Midbrain (tissue), 1 donor: ENCODE data around the gene SRPK1.

Experiments used
- DNase-seq: peaks from one replicate; lab custom pipeline; 2025; lab: John Stamatoyannopoulos, UW

SRPK1 gene

GRCh38 chr6:35817515-35817914 is 103.4 kb downstream of the SRPK1 start:
- no peak for DNase-seq

- no peak for DNase-seq
Measured at GRCh38 chr6:35811699-35811995, 109.3 kb downstream of the SRPK1 start.

GRCh38 chr6:35810971-35811698 is 109.8 kb downstream of the SRPK1 start:
- DNase-seq: no peak

GRCh38 chr6:35809809-35810208 is 111.1 kb downstream of the SRPK1 start:
- DNase-seq: no peak

- DNase-seq: no peak
Measured at GRCh38 chr6:35808688-35809087, 112.2 kb downstream of the SRPK1 start.

- DNase-seq: peak; percentile 4
Measured at GRCh38 chr6:35804996-35805736, 115.7 kb downstream of the SRPK1 start, which contains the start of gene LHFPL5. LHFPL5 (plus strand) TSS chr6:35805352; CDS start chr6:35805671, 319 bp downstream.

- no peak for DNase-seq
Measured at GRCh38 chr6:35801148-35801547, 119.8 kb downstream of the SRPK1 start.

GRCh38 chr6:35798706-35799105 is 122.2 kb downstream of the SRPK1 start:
- DNase-seq: no peak

GRCh38 chr6:35797837-35798526 is 122.9 kb downstream of the SRPK1 start:
- no peak for DNase-seq

GRCh38 chr6:35796236-35796635 is 124.7 kb downstream of the SRPK1 start:
- no peak for DNase-seq

- DNase-seq: no peak
Measured at GRCh38 chr6:35795453-35796071, 125.3 kb downstream of the SRPK1 start.

GRCh38 chr6:35794536-35795452 is 126.1 kb downstream of the SRPK1 start:
- no peak for DNase-seq

- DNase-seq: no peak
Measured at GRCh38 chr6:35790683-35791082, 130.2 kb downstream of the SRPK1 start.

- no peak for DNase-seq
Measured at GRCh38 chr6:35788423-35788982, 132.4 kb downstream of the SRPK1 start.

- no peak for DNase-seq
Measured at GRCh38 chr6:35787266-35788218, 133.4 kb downstream of the SRPK1 start.

- no peak for DNase-seq
Measured at GRCh38 chr6:35786810-35787209, 134.1 kb downstream of the SRPK1 start.

GRCh38 chr6:35786272-35786671 is 134.6 kb downstream of the SRPK1 start:
- no peak for DNase-seq

- no peak for DNase-seq
Measured at GRCh38 chr6:35784200-35784599, 136.7 kb downstream of the SRPK1 start.
